Right forelimb (tissue), 1 donor: ENCODE measurements around the gene PLXDC1.
A peak's percentile ranks its signal among the peaks of the same experiment; 100 is the strongest.

ENCODE experiments used
- DNase-seq: peaks from one replicate; pipeline ENCODE4 v3.0.0-alpha.2; 2018

PLXDC1 gene

DNA sequence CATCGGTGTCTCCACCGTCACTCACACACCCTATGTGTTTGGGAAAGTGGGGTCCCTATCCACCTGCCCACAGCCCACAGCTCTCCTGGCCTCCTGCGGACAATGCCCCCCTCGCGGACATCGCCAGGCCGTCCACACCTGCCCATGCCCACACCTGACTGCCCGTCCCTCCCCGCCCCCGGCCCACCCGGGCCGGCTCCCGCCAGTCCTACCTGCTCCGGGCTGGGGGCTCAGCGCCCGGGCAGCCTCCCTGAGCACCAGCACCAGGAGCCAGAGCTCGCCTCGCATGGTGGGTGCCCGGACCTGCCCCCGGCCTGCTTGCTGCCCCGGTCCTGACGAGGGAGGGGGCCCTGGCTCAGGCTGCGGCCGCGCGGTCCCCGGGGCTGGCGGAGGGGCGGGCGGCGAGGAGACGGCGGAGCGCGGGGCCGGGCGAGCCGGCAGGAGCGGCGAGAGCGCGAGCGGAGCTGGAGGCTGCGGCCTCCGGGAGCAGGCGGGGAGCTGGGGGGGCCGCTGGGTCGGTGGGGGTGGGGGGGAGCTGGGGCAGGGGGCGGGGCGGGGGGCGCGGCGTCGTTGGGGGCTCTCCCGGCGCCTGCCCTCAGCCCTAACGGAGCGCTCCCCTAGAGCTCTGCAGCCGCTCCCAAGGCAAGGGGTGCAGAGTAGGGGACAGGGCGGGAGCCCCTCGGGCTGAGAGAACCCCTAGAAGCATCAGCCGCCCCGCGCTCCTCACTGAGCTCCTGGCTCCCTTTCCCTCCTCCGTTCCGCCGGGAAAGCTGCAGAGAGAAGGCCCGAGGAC lies at the start of gene PLXDC1:
TSS of gene PLXDC1 (minus strand) at position 488 of the 793 bp plus-strand sequence. CDS start at position 288, 200 bp downstream.
- peak; percentile 58 for DNase-seq

DNA sequence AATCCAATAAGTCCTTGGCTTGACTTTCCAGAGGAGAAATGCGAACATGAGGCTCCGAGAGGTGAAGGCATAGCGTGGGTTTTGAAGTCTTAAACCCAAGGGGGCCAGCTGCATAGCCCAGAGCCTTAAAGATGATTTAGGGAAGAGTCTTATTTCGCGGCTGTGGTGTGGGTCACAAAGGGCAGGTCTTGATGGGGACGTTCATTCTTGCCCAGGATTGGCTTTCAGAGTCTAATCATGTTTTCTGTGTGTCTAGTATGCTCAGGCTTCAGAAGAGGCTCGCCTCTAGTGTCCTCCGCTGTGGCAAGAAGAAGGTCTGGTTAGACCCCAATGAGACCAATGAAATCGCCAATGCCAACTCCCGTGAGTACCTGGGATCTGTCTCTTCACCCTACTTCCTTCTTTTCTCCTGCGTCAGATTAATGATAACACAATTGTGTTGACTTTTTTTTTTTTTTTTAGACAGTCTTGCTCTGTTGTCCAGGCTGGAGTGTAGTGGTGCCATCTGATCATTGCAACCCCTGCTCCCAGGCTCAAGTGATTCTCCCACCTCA lies 49.6 kb upstream of the PLXDC1 start:
- no peak for DNase-seq

DNA sequence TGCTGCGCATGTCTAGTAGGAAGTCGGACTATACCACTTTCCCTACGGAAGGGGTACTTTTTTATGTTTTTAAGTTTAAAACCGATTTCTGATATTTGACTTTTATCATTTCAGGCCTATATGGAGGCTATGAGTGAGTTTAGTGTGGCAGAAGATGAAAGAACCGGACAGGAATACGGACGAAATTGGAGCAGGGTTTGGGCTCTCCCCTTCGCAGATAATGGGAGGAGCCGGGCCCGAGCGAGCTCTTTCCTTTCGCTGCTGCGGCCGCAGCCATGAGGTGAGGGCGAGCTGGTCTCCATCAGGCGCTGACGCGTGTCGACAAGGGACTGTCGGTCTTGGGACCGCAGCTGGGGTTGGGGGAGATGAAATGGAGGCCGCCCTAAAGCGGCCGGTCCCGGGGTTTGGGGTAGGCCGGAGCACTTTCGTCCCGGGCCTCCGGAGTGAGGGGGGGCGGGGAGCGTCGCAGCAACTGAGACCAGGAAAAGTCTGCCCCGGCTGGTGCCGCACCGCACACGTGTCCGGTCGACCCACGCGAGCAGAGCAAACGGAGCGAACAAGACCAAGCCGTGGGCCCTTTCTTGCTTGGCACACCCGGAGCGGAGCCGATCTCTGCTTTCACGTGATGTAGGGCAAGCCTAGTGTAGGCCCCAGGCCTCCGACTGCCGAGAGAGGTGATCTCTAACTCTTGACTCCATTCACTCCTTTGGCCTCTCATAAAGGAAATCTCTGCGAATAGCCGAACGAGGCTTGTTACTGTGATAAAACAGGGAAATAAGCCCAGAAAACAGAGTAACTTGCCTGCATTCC lies 48.8 kb upstream of the PLXDC1 start, which contains the start of gene RPL19:
TSS of gene RPL19 (plus strand) at position 214 of the 810 bp plus-strand sequence. CDS start at position 276, 62 bp downstream.
- DNase-seq: peak; percentile 87

DNA sequence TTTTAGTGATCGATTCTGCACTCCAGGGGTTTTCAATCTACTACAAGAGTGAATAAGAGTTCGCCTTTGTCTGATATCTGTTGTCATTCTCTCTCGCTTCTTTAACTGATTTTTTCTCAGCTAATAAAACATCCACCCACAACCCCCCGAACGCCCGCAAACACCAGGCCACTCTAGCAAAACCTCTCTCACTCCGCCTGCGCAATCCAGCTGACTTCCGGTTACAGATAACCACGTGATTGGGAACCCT lies 48.3 kb upstream of the PLXDC1 start:
- peak; percentile 87 for DNase-seq

DNA sequence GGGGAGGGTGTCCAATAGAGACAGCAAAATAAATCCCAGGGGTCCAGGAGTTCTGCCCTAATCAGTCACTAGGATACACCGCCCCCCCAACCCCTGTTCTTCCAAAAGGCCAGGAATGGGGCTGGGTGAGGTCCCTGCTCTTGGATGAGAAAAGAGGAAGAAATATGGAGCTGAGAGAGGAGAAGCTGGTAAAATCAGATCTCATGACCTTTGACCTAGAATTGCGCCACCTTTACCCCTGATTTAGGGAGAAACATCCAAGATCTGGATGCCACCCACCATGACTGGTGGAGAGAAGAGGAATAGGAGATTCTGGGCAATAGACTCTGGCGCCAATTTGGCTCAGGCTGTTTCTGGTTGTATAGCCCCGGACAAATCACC lies 46.7 kb upstream of the PLXDC1 start:
- DNase-seq: no peak

DNA sequence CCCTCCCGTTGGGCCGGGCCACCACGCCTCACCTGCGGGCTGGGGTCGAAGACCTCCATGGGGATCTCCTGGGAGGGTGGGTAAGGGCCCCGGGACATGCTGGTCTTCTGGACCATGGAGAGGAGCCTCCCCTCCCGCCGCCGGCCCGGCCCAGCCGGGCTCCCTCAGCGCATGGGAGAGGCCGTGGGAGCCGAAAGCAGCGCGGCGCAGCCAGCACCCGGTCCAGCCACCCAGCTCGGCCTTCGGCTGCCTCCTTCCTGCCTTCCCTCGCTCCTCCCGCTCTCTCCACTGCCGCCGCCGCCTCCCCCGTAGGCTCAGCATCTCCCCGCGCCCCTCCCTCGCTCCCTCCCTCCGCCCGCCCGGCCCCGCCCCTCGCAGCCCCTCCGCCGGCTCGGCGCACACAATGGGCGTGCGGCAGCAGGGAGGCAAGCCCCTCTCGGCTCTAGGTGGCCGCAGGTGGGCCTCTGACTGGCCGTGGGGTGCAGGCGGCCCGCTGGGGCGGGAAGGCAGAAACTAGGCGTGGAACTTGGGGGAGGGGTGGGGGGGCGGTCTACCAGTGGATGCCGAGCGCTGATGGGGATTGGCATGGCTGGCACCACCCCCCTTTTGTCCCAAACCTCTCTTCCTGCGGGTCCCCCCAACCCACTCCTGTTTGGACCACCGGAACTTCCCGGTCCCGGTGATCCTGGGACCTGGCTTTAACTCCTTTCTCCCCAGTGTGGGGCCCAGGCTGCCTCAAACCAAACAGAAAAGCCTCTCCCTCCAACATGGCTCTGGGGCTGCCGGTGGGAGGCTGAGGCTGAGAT lies 46.1 kb upstream of the PLXDC1 start, which contains the start of gene CACNB1:
TSS of gene CACNB1 (minus strand) at position 290 of the 806 bp plus-strand sequence. CDS start at position 116, 174 bp downstream.
- DNase-seq: peak; percentile 89

DNA sequence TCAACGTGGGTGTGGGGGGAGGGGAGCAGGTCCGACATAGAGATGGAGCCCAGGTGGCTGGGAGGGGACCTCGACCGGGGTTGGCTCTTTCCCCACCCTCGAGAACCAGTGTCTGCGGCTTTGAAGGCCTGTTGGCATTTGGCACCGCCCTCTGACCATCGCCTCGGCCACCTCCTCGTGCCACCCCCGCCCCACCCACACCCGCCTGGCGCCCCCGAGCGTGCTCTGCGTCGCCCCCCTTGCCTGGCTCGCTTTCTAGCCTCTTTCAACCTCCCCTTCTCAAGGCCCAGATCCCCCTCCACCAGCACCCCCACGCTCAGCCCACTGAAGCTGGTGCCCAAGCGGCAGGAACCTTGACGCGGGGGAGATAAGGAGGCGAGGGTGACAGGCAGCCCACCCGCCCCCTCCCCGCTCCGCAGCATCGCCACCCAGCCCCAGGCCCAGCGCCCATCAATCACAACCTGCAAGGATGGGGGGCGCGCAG lies 45.4 kb upstream of the PLXDC1 start:
- no peak for DNase-seq

DNA sequence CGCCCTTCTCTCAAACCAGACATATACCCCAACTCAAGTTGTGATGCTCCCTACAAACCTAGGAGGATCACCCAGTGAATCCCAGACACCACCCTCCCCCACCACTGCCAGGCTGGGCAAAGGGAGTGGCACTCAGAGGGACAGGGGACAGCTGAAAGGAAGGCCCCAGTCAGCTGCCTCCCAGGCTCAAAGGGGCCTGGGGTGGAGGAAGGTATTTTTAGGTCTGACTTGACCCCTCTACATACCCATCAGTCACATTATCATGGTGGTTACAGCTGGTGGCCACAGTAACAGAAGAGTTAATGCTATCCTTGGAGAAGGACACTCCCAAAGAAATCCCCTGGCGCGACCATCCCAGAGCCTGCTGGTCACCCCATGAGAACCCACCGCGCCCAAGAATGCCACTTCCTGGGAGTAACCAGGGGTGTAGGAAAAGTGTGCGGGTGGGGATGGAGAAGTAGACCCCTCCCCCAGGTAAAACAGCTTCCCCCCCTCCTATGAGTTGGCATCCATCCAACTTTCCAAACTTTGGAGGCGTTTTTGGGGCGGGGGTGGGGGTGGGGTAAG lies 44.9 kb upstream of the PLXDC1 start:
- peak; percentile 72 for DNase-seq

DNA sequence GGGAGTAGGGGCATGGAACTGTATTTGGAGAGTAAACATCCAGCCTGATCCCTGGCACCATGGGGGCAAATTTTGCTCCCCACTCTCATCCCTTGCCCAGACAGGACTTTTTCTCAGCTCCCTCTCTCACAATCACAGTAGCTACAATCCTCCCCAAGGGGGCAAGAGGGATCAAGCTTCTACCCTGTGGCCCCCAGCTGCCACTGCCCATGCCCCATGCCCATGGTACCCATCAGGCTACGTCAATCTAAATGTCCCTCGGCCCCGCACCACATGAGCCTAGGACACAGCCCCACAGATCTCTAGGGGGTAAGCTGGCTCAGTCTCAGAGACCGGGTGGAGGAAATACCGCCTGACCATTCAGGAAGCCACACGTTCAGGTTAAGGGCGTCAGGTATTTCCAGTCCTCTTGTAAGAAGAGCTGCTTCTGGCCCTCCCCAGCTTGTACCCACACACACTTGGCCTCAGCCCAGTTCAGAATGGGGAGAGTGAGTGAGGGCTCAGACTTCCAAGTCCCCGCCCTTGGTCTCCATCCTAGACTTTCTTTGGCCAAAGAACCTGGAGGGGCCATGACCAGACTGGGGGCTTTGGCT lies 44.2 kb upstream of the PLXDC1 start:
- peak; percentile 65 for DNase-seq

DNA sequence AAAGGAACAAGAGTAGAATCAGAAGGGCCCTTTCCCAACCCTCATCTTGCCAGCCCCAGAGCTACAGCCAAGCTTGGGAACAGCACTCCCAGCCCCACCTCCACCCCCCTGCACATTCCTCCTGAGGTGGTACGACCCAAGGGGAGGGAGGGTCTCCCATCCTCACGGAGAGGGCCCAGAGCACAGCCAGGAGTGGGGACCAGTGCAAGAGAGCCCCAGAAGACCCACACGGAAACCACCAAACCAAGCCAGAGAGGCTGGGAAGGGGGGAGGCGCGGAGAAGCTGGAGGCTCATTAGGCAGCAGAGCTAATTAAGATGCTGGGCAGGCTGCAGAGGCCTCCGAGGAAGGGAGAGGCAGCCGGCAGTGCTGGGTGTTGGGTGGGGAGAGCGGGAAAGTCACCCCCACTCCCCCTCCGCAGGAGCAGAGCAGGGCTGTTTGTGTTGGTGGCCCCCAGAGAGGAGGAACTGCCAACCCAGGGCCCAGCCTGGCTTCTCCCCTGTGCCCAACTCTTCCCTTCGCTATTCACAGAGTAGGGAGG lies 43.6 kb upstream of the PLXDC1 start:
- DNase-seq: no peak

DNA sequence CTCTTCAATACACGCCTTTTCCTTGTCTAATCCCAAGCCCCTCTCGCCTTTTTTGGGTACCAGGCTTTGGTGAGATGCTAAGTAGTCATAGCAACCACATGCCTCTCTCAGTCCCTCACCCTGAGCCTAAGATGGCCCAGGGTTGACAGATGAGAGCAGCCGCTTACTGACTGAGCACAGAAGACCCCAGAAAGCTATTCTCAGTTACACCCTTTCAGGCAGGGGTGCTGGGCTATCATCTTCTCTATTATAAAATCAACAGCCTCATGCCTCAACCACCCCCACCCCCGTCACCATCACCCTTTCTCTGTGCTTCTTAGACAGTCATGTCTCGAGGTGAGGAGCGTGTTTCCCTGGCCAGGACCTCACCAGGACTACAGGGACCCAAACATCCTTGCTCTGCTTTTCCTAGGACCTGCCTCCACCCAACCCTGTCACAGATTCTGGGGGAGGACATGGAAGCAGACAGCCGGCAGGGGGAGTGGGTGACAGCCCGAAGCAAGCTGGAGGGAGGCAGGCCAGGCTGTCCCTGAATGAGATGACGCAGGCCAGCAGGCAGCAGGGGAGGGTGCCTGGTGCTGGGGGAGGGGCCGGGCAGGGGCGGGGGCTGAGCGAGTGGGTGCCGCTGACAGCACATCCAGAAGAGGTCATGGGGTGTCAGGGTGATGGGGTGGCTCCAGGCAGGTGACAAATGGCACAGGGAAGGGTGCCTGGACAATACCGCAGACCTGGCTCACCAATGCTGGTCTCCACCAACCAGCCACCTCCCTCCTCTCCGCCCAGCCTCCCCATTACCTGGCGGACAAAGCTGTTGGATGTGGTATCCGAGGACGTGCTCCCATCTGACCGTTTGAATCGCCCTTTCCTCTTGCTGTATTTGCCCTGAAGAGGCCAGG lies 42.9 kb upstream of the PLXDC1 start:
- peak; percentile 70 for DNase-seq

DNA sequence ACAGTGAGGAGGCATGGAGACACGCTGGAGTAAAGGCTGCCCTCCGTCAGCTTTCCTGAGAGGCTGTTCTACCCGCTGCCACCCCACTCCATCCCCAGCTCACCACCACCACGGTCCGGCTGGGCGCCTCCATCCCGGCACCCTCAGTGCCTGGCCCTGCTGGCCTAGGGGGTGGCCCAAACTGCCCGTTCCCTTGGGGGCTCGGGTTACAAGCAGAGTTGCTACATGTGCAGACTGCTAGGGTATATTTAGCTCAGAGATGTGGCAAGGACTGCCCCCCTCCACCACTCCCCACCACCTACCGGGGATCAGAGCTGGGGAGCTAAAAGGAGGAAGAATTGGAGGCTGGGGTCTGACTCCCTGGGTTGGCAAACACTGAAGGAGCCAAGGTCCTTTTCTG lies 41.9 kb upstream of the PLXDC1 start:
- no peak for DNase-seq

DNA sequence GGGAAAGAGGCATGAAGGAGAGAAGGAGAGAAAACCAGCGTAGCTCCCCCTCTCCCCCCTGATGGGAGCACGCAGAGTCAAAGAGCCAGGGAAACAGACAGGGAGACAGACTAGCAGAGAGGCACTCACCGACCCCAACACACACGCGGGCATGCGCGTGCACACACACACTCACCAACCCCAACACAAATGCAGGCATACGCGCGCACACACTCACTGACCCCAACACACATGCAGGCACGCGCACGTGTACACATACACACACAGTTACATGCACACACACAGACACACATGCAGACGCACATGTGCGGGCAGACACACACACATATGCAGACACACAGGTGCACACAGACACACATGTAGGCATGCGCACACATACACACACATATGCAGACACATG lies 41.5 kb upstream of the PLXDC1 start:
- no peak for DNase-seq

DNA sequence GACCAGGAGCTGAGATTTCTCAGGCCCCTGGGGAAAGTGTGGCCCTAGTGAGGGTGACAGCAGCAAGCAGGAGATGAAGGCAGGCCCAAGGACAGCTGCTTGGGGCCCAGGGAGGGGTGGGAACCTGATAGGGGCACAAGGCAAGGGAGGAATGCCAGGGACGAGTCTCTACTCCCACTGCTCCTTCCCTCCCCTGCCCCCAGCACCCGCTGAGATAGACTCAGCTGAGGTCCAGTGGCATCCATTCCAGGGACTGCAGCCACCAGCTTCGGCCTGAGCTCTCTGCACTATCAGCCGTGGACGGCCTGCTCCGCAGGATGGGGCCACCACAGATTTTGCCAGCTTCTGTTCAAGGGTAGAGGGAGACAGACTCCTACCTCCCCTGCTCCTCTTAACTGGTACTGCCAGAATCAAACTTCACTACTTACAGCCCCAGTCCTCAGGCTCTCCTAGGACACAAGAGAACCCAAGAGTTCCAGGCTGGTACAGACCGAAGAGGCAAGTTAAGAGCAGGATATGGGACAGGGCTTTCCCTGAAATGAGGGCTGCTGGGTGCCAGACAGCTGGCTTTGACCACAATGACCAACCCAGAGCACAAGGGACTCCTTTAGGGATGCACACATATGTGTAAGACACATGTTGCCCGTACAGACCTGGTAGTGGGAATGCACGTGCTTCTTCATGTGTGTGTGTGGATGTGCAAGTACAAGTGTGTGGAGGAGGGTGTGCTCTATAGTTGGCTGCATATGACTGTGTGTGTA lies 40.5 kb upstream of the PLXDC1 start:
- no peak for DNase-seq

DNA sequence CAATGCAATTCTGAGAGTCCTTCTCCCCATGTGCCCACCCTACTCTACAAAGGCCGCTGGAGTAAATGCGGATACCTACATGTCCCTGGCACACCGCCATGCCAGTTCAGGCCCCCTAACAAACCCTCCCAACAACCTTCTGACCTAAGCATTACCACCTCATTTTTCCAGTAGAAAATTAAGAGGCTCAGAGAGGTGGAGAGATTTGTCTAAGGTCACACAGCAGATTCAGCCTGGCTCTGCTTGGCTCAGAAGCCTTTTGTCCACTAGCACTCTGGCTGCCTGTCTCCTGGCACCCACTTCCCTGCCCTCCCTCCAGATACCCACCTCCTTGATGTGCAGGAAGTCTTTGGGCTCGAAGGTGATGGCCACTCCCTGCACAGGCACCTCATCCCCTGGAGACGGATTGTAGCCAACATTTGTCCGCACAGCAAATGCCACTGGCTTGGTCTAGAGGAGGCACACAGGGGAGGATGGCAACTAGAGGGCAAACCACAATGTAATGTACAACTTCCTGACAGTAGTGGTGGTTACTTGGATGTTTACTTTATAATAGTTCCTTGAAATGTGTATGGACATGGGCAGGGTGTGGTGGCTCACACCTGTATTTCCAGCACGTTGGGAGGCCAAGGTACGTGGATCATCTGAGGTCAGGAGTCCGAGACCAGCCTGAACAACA lies 35.9 kb upstream of the PLXDC1 start:
- no peak for DNase-seq

DNA sequence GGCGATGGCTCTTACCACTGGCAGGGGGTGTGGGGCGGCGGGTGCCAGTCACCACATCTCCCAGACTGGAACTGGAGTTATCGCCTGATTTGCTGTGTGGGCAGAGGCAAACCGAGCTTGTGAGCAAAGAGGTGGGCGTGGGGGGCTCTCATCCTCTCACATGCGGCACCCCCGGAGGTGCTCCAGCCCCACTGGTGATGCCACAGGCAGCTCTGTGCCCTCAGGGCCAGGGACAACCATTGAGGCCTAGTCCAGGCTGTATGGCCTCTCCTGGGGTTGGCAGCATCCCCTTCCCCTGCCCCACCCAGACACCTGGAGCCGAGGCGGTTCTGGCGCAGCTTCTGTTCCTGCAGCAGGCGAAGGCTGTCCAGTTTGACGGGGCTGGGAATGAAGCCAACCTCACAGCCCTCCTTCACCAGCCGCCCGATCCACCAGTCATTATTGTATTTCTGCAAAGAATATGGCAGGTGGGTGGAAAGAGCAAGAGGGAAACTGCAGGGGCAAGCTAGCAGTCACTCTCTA lies 35.1 kb upstream of the PLXDC1 start:
- no peak for DNase-seq

DNA sequence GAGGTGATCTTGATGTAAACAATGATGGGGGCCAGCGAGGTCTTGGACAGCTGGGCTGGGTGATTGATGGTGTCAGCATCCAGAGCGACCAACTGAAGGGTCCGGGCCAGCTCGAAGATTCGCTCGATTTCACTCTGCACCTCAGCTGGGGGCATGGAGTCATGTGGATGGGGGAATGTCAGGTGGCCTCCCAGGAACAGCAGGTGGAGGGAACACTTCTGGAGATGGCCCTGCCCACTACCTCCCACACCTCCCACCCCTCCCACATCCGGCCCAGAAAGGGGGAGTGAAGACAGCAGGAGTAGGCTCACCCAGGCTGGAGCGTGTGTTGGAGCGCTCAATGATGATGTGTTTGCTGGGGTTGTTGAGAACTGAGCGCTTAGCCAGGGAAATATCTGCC lies 32.3 kb upstream of the PLXDC1 start:
- DNase-seq: no peak

DNA sequence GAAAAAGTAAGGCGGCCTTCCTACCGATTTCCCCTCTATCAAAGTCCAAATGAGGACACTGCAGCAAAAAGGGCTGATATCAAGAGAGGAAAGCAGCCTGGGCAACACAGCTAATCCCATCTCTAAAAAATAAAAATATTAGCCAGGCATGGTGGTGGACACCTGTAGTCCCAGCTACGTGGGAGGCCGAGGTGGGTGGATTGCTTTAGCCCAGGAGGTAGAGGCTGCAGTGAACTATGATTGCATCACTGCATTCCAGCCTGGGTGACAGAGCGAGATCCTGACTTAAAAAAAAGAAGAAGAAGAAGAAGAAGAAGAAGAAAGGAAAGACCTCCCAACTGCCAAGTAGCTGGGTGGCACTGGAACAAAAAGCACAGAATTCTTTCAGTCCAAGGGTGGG lies 31.6 kb upstream of the PLXDC1 start:
- no peak for DNase-seq

DNA sequence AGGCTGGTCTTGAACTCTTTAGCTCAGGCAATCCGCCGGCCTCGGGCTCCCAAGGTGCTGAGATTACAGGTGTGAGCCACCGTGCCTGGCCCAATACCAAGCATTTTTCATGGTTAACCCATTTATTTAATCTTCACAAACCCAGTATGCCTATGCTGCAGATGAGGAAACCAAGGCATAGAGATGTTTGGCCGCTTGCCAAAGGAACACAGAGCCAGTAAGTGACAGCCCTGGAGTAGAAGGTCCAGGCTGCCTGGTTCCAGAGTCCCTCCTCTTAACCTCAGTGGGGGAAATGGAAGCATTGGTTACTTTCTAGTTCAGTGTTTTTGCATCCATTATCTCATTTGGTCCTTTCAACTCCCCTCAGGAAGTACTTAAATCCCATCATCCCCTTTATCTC lies 29.9 kb upstream of the PLXDC1 start:
- no peak for DNase-seq
